ENCODE data around the gene TRIM45.

- TF ChIP-seq ZNF473 (tag by site-specific recombination; IDR thresholded peaks at IDR 0.05) (no peak), CTCF (tag by site-specific recombination; IDR thresholded peaks at IDR 0.05) (peak; percentile 90), GLI4 (tag by site-specific recombination; IDR thresholded peaks at IDR 0.05) (no peak), ZBTB26 (tag by site-specific recombination; optimal IDR thresholded peaks at IDR 0.05) (peak; percentile 87), HOXA7 (CRISPR knock-in tag; IDR thresholded peaks at IDR 0.05; ENCODE audit: borderline replicate concordance) (no peak), ZNF580 (tag by site-specific recombination; IDR thresholded peaks at IDR 0.05) (peak; percentile 81), ATF2 (tag by site-specific recombination; IDR thresholded peaks at IDR 0.05; ENCODE audit: low read depth) (no peak), REST (tag by site-specific recombination; IDR thresholded peaks at IDR 0.05) (no peak), ZFP37 (tag by site-specific recombination; IDR thresholded peaks at IDR 0.05) (peak; percentile 19; the same call in 1 of the 2 replicates), ZNF843 (tag by site-specific recombination; IDR thresholded peaks at IDR 0.05) (no peak), GFI1B (tag by site-specific recombination; IDR thresholded peaks at IDR 0.05) (no peak), ZNF645 (tag by site-specific recombination; IDR thresholded peaks at IDR 0.05) (no peak)
Measured at GRCh38 chr1:117121589-117122329, at the start of gene TRIM45.
